SJCRH30 (cell line): ENCODE data around the gene RWDD3. TPM values are rescaled to one million over a fixed set of nuclear protein-coding genes. Genes with fewer than 3 reads are reported as not detected.

ENCODE experiments used
- DNase-seq, 2 experiments: peaks; one replicate each; pipeline ENCODE4 v3.0.0-alpha.2; 2015 to 2020
- H3K27ac ChIP-seq: fragments of 250-450 bp; sonication (Bioruptor Pico); 2 replicates; pipeline ENCODE4 v1.5.1; 2020; ENCODE audit warnings: mild to moderate bottlenecking, moderate library complexity
- H3K27me3 ChIP-seq: fragments of 250-450 bp; sonication (Bioruptor Pico); 2 replicates; pipeline ENCODE4 v1.5.1; 2020; ENCODE audit warnings: mild to moderate bottlenecking, moderate library complexity
- H3K36me3 ChIP-seq: fragments of 250-450 bp; sonication (Bioruptor Pico); 2 replicates; pipeline ENCODE4 v1.5.1; 2020; ENCODE audit warnings: mild to moderate bottlenecking, moderate library complexity
- H3K4me1 ChIP-seq: fragments of 250-450 bp; sonication (Bioruptor Pico); 2 replicates; pipeline ENCODE4 v1.5.1; 2020; ENCODE audit warnings: mild to moderate bottlenecking, moderate library complexity
- H3K4me3 ChIP-seq: fragments of 250-450 bp; sonication (Bioruptor Pico); 2 replicates; pipeline ENCODE4 v1.5.1; 2020; ENCODE audit warnings: mild to moderate bottlenecking, moderate library complexity
- H3K9me3 ChIP-seq: fragments of 250-450 bp; sonication (Bioruptor Pico); replicated peaks from 2 replicates; pipeline ENCODE4 v1.5.1; 2020; ENCODE audit warnings: mild to moderate bottlenecking, moderate library complexity
- total RNA-seq: library from RNA; depleted of rRNA; stranded (reverse); fragments of >200 nt; shearing (Covaris generic); gene quantifications from 2 replicates; pipeline ENCODE4 v1.2.3, GENCODE V29; 2014

The RWDD3 gene
- total RNA-seq, 1 experiment from 2014 or later = 29.1 TPM

- H3K4me3 ChIP-seq = no peak overlapping the region
- H3K4me1 ChIP-seq = 0 out of 2 replicates have a peak, but pooled peaks cover 2% of the 10 kb centered on the region
- no peak overlapping the region for H3K27ac ChIP-seq
- 0 out of 2 replicates have a peak, but pooled peaks cover 2% of the 10 kb centered on the region for H3K36me3 ChIP-seq
- no peaks in the 10 kb centered on the region for H3K27me3 ChIP-seq
- DNase-seq = no peak
- H3K9me3 ChIP-seq = peaks cover 5% of the 10 kb centered on the region
These were observed 14.6 kb upstream of the RWDD3 start for GRCh38 chr1:95219407-95219806.

GRCh38 chr1:95221306-95221705 is 12.7 kb upstream of the RWDD3 start:
- no peak for DNase-seq
- Histone ChIP-seq H3K4me3 (no peak overlapping the region), H3K36me3 (0 out of 2 replicates have a peak, but pooled peaks cover 2% of the 10 kb centered on the region), H3K27ac (no peak overlapping the region), H3K4me1 (peaks cover 2% of the 10 kb centered on the region; the same call in 1 of the 2 replicates), H3K27me3 (no peaks in the 10 kb centered on the region), H3K9me3 (peaks cover 5% of the 10 kb centered on the region)

- Histone ChIP-seq H3K36me3 (0 out of 2 replicates have a peak, but pooled peaks cover 2% of the 10 kb centered on the region), H3K4me3 (no peak overlapping the region), H3K4me1 (peaks cover 13% of the 10 kb centered on the region), H3K27me3 (no peaks in the 10 kb centered on the region), H3K9me3 (peaks cover 3% of the 10 kb centered on the region), H3K27ac (no peak overlapping the region)
- DNase-seq = no peak
These were observed 11.4 kb upstream of the RWDD3 start for GRCh38 chr1:95222629-95223028.

- no peak for DNase-seq
These were observed 10.9 kb upstream of the RWDD3 start for GRCh38 chr1:95223110-95223509.

GRCh38 chr1:95226781-95227660 is 7.0 kb upstream of the RWDD3 start:
- Histone ChIP-seq H3K27me3 (no peaks in the 10 kb centered on the region), H3K4me3 (no peak overlapping the region), H3K4me1 (peaks cover 35% of the 10 kb centered on the region), H3K9me3 (no peaks in the 10 kb centered on the region), H3K36me3 (no peaks in the 10 kb centered on the region; the same call in 1 of the 2 replicates), H3K27ac (peak overlapping the region; percentile 44)
- peak in 1 of 2 experiments; percentile 12 for DNase-seq

More at GRCh38 chr1:95223110-95223509, 10.9 kb upstream of the RWDD3 start:
- Histone ChIP-seq H3K4me1 (peaks cover 13% of the 10 kb centered on the region), H3K36me3 (0 out of 2 replicates have a peak, but pooled peaks cover 2% of the 10 kb centered on the region), H3K9me3 (no peaks in the 10 kb centered on the region; the same call in 1 of the 2 replicates), H3K27me3 (no peaks in the 10 kb centered on the region), H3K4me3 (no peak overlapping the region), H3K27ac (no peak overlapping the region)

GRCh38 chr1:95229037-95229436 is 5.0 kb upstream of the RWDD3 start:
- Histone ChIP-seq H3K27me3 (no peaks in the 10 kb centered on the region), H3K27ac (peak overlapping the region; percentile 32), H3K9me3 (no peaks in the 10 kb centered on the region), H3K4me1 (peaks cover 32% of the 10 kb centered on the region), H3K36me3 (no peaks in the 10 kb centered on the region; the same call in 1 of the 2 replicates), H3K4me3 (no peak overlapping the region)
- DNase-seq = peak; percentile 43 to 74

GRCh38 chr1:95229706-95230105 is 4.3 kb upstream of the RWDD3 start:
- no peaks in the 10 kb centered on the region; the same call in 1 of the 2 replicates for H3K36me3 ChIP-seq
- no peak for DNase-seq
- peaks cover 32% of the 10 kb centered on the region for H3K4me1 ChIP-seq
- H3K4me3 ChIP-seq = no peak overlapping the region
- peak overlapping the region; percentile 32 for H3K27ac ChIP-seq
- no peaks in the 10 kb centered on the region for H3K27me3 ChIP-seq
- H3K9me3 ChIP-seq = no peaks in the 10 kb centered on the region

- H3K27me3 ChIP-seq = no peaks in the 10 kb centered on the region
- peaks cover 32% of the 10 kb centered on the region for H3K4me1 ChIP-seq
- no peak for DNase-seq
- H3K27ac ChIP-seq = no peak overlapping the region
- H3K4me3 ChIP-seq = no peak overlapping the region
- no peaks in the 10 kb centered on the region; the same call in 1 of the 2 replicates for H3K36me3 ChIP-seq
- H3K9me3 ChIP-seq = no peaks in the 10 kb centered on the region
These were observed 3.8 kb upstream of the RWDD3 start for GRCh38 chr1:95230256-95230655.

- Histone ChIP-seq H3K9me3 (no peaks in the 10 kb centered on the region), H3K27ac (no peak overlapping the region), H3K4me1 (peaks cover 32% of the 10 kb centered on the region), H3K27me3 (no peaks in the 10 kb centered on the region), H3K36me3 (no peaks in the 10 kb centered on the region; the same call in 1 of the 2 replicates), H3K4me3 (no peak overlapping the region)
- no peak for DNase-seq
These were observed 3.2 kb upstream of the RWDD3 start for GRCh38 chr1:95230768-95231191.

- Histone ChIP-seq H3K36me3 (peaks cover 7% of the 10 kb centered on the region), H3K4me3 (peak overlapping the region; percentile 92), H3K27me3 (no peaks in the 10 kb centered on the region), H3K4me1 (peaks cover 22% of the 10 kb centered on the region), H3K27ac (peak overlapping the region; percentile 87), H3K9me3 (no peaks in the 10 kb centered on the region)
- DNase-seq = peak in 1 of 2 experiments; percentile 31
These were observed 1.2 kb upstream of the RWDD3 start for GRCh38 chr1:95232646-95233318.

GRCh38 chr1:95233319-95233736 is 682 bp upstream of the RWDD3 start:
- H3K4me3 ChIP-seq = peak overlapping the region; percentile 92
- H3K9me3 ChIP-seq = no peaks in the 10 kb centered on the region
- peak; percentile 47 to 67 for DNase-seq
- no peaks in the 10 kb centered on the region for H3K27me3 ChIP-seq
- H3K4me1 ChIP-seq = peaks cover 20% of the 10 kb centered on the region
- peaks cover 9% of the 10 kb centered on the region for H3K36me3 ChIP-seq
- peak overlapping the region; percentile 87 for H3K27ac ChIP-seq

GRCh38 chr1:95236784-95237575 is 3.0 kb downstream of the RWDD3 start:
- Histone ChIP-seq H3K27me3 (no peaks in the 10 kb centered on the region), H3K9me3 (peaks cover 8% of the 10 kb centered on the region), H3K4me1 (no peaks in the 10 kb centered on the region; the same call in 1 of the 2 replicates), H3K27ac (no peak overlapping the region), H3K36me3 (peaks cover 39% of the 10 kb centered on the region), H3K4me3 (no peak overlapping the region)
- DNase-seq = no peak

- peaks cover 47% of the 10 kb centered on the region for H3K36me3 ChIP-seq
- peaks cover 8% of the 10 kb centered on the region for H3K9me3 ChIP-seq
- H3K4me1 ChIP-seq = no peaks in the 10 kb centered on the region
- no peak overlapping the region for H3K4me3 ChIP-seq
- no peak for DNase-seq
- no peaks in the 10 kb centered on the region for H3K27me3 ChIP-seq
- H3K27ac ChIP-seq = no peak overlapping the region
These were observed 4.1 kb downstream of the RWDD3 start for GRCh38 chr1:95237981-95238703.

GRCh38 chr1:95245029-95245428 is 11.0 kb downstream of the RWDD3 start:
- Histone ChIP-seq H3K36me3 (peaks cover 52% of the 10 kb centered on the region), H3K4me1 (no peaks in the 10 kb centered on the region), H3K27ac (no peak overlapping the region), H3K9me3 (peaks cover 8% of the 10 kb centered on the region), H3K4me3 (no peak overlapping the region), H3K27me3 (no peaks in the 10 kb centered on the region)
- DNase-seq = no peak
